PC-9 (cell line): ENCODE results near the gene GDPD4. TPM values are rescaled to one million over a fixed set of nuclear protein-coding genes. Genes with fewer than 3 reads are reported as not detected.

Experiments used
- BruUV-seq: library from RNA; stranded (reverse); fragments of 400-500 nt; replicated peaks from 2 replicates; lab custom pipeline; 2021; lab: Mats Ljungman, UMichigan
- CTCF ChIA-PET: fragments of 300-600 bp; sonication (Branson Sonifier 250); formaldehyde crosslinking; loops from one replicate; lab custom pipeline; 2022; ENCODE audit warnings: antibody characterized with exemption; lab: Charles Lee
- POLR2A ChIA-PET: fragments of 300-600 bp; sonication (Branson Sonifier 250); formaldehyde crosslinking; loops from one replicate; lab custom pipeline; 2022; ENCODE audit warnings: antibody characterized with exemption; ENCODE audit not compliant: unreplicated experiment; lab: Charles Lee
- DNase-seq, 2 experiments: peaks; one replicate each; pipeline versions ENCODE4 v3.0.0 to v3.0.0-alpha.2; 2015 to 2022; ENCODE audit warnings: mixed read lengths in 1 of 2
- H2AFZ ChIP-seq: fragments of 200-600 bp; sonication (generic); 2 replicates; pipeline ENCODE4 v1.8.1; 2017; ENCODE audit warnings: antibody characterized with exemption
- H3F3A ChIP-seq: fragments of 200-600 bp; sonication (generic); 2 replicates; pipeline ENCODE4 v1.8.1; 2017; ENCODE audit warnings: antibody characterized with exemption, mild to moderate bottlenecking, low read depth; ENCODE audit not compliant: insufficient read depth
- H3K27ac ChIP-seq: fragments of 200-600 bp; sonication (generic); 2 replicates; pipeline ENCODE4 v1.6.1; 2016; ENCODE audit warnings: mixed run types
- H3K27me3 ChIP-seq: fragments of 200-600 bp; sonication (generic); 2 replicates; pipeline ENCODE4 v1.6.1; 2016; ENCODE audit warnings: low read depth, mixed run types; ENCODE audit not compliant: insufficient read depth
- H3K36me3 ChIP-seq: fragments of 200-600 bp; sonication (generic); 2 replicates; pipeline ENCODE4 v1.6.1; 2016; ENCODE audit warnings: low read depth, mixed run types
- H3K4me1 ChIP-seq: fragments of 200-600 bp; sonication (generic); replicated peaks from 2 replicates; pipeline ENCODE4 v1.6.1; 2016; ENCODE audit warnings: mixed run types; ENCODE audit not compliant: insufficient read depth
- H3K4me2 ChIP-seq: fragments of 200-600 bp; sonication (generic); 2 replicates; pipeline ENCODE4 v1.6.1; 2017; ENCODE audit warnings: mixed run types
- H3K4me3 ChIP-seq: fragments of 200-600 bp; sonication (generic); 2 replicates; pipeline ENCODE4 v1.6.1; 2016; ENCODE audit warnings: mixed run types
- H3K79me2 ChIP-seq: fragments of 200-600 bp; sonication (generic); 2 replicates; pipeline ENCODE4 v1.6.1; 2017; ENCODE audit warnings: low read depth, mixed run types
- H3K9me2 ChIP-seq: fragments of 200-600 bp; sonication (generic); 2 replicates; pipeline ENCODE4 v1.8.1; 2017; ENCODE audit warnings: mild to moderate bottlenecking; ENCODE audit not compliant: insufficient read depth
- H3K9me3 ChIP-seq: fragments of 200-600 bp; sonication (generic); 2 replicates; pipeline ENCODE4 v1.8.1; 2016; ENCODE audit warnings: low read depth; ENCODE audit not compliant: insufficient read depth
- H4K20me1 ChIP-seq: fragments of 200-600 bp; sonication (generic); 2 replicates; pipeline ENCODE4 v1.8.1; 2017; ENCODE audit not compliant: insufficient read depth
- CTCF ChIP-seq: fragments of 200-600 bp; sonication (generic); conservative IDR thresholded peaks from 2 replicates; pipeline ENCODE4 v1.6.1; 2017; ENCODE audit warnings: mixed run types, antibody characterized with exemption, mild to moderate bottlenecking, moderate library complexity
- EZH2 ChIP-seq: fragments of 200-600 bp; sonication (generic); IDR thresholded peaks from 2 replicates; pipeline ENCODE4 v1.8.0; 2017; ENCODE audit warnings: antibody characterized with exemption, low read depth
- intact Hi-C: fragments of 100-400 bp; cut with micrococcal nuclease; formaldehyde crosslinking; loops from one replicate; pipeline ENCODE4 v1.10.0; 2022; ENCODE audit not compliant: unreplicated experiment
- total RNA-seq: library from RNA; stranded (reverse); gene quantifications from 2 replicates; pipeline ENCODE4 v1.2.3, GENCODE V29; 2021

The GDPD4 gene
- total RNA-seq, 1 experiment from 2014 or later: not detected

- Histone ChIP-seq H3K27ac (no peak overlapping the region), H3K4me2 (no peak overlapping the region), H3K4me1 (no peaks in the 10 kb centered on the region), H3K36me3 (no peaks in the 10 kb centered on the region), H3K4me3 (no peak overlapping the region), H3K27me3 (no peaks in the 10 kb centered on the region), H3K9me3 (peaks cover 4% of the 10 kb centered on the region; the same call in 1 of the 2 replicates), H3K9me2 (no peaks in the 10 kb centered on the region), H3K79me2 (no peaks in the 10 kb centered on the region), H4K20me1 (no peaks in the 10 kb centered on the region), H3F3A (no peaks in the 10 kb centered on the region), H2AFZ (no peak overlapping the region)
- CTCF ChIA-PET: no interaction called here
- intact Hi-C loops: no loop called here
- TF ChIP-seq CTCF: no peak
- TF ChIP-seq EZH2: no peak
- POLR2A ChIA-PET: no interaction called here
- BruUV-seq: no TSS peak
- no peak for DNase-seq
Observed at GRCh38 chr11:77230878-77231605, 70.4 kb downstream of the GDPD4 start.

GRCh38 chr11:77223797-77224196 lies 77.7 kb downstream of the GDPD4 start:
- Histone ChIP-seq H3K79me2 (no peaks in the 10 kb centered on the region), H3K27me3 (peaks cover 48% of the 10 kb centered on the region), H3K27ac (no peak overlapping the region), H3K4me3 (no peak overlapping the region), H3K4me2 (no peak overlapping the region), H2AFZ (no peak overlapping the region), H3K36me3 (no peaks in the 10 kb centered on the region), H3K4me1 (no peaks in the 10 kb centered on the region), H3F3A (no peaks in the 10 kb centered on the region), H3K9me2 (no peaks in the 10 kb centered on the region), H3K9me3 (peaks cover 4% of the 10 kb centered on the region; the same call in 1 of the 2 replicates), H4K20me1 (no peaks in the 10 kb centered on the region)
- ChIA-PET POLR2A (no interaction called here), CTCF (no interaction called here)
- no peak for DNase-seq
- no TSS peak for BruUV-seq
- no peak for TF ChIP-seq CTCF
- no peak for TF ChIP-seq EZH2
- intact Hi-C loops: no loop called here

- no peak for DNase-seq
- Histone ChIP-seq H3K9me2 (no peaks in the 10 kb centered on the region), H3K4me2 (no peak overlapping the region), H3K27ac (no peak overlapping the region), H3K4me3 (no peak overlapping the region), H4K20me1 (no peaks in the 10 kb centered on the region), H3K79me2 (no peaks in the 10 kb centered on the region), H2AFZ (no peak overlapping the region), H3F3A (no peaks in the 10 kb centered on the region), H3K27me3 (peaks cover 40% of the 10 kb centered on the region), H3K4me1 (no peaks in the 10 kb centered on the region), H3K9me3 (no peaks in the 10 kb centered on the region), H3K36me3 (no peaks in the 10 kb centered on the region)
- intact Hi-C loops: no loop called here
- POLR2A ChIA-PET: no interaction called here
- no TSS peak for BruUV-seq
- TF ChIP-seq EZH2: no peak
- TF ChIP-seq CTCF: no peak
- CTCF ChIA-PET: interaction anchor here (0.6 kb wide), 1 partner anchor 307 kb away, joined by 3 read pairs; no protein-coding TSS in a partner anchor
Observed at GRCh38 chr11:77217156-77217555, 84.3 kb downstream of the GDPD4 start.
